Progenitor cell of endocrine pancreas (in vitro differentiated cells): ENCODE measurements around the gene EPX. TPM values are rescaled to one million over a fixed set of nuclear protein-coding genes. Genes with fewer than 3 reads are reported as not detected.

ENCODE experiments used
- DNase-seq: peaks from one replicate; pipeline ENCODE4 v3.0.0; 2021; ENCODE audit warnings: low spot score; ENCODE audit not compliant: unreplicated experiment
- H3K27ac Mint-ChIP-seq: 2 replicates; pipeline ENCODE4 v1.8.0; 2021; ENCODE audit warnings: mild to moderate bottlenecking, moderate library complexity, mixed read lengths
- H3K27me3 Mint-ChIP-seq: 2 replicates; pipeline ENCODE4 v1.8.0; 2021; ENCODE audit warnings: mixed read lengths
- H3K36me3 Mint-ChIP-seq: 2 replicates; pipeline ENCODE4 v1.8.0; 2022; ENCODE audit warnings: mixed read lengths; ENCODE audit not compliant: insufficient read depth
- H3K4me1 Mint-ChIP-seq: 2 replicates; pipeline ENCODE4 v1.8.0; 2021; ENCODE audit warnings: low read depth, mixed read lengths
- H3K4me3 Mint-ChIP-seq: 2 replicates; pipeline ENCODE4 v1.8.0; 2021; ENCODE audit warnings: low read depth, mild to moderate bottlenecking, moderate library complexity, mixed read lengths
- H3K9me3 Mint-ChIP-seq: 2 replicates; pipeline ENCODE4 v1.8.0; 2021; ENCODE audit warnings: low read depth, mixed read lengths
- CTCF ChIP-seq: fragments of 200-600 bp; sonication (generic); IDR thresholded peaks from one replicate; pipeline ENCODE4 v1.5.0; 2021; ENCODE audit warnings: antibody characterized with exemption, mild to moderate bottlenecking; ENCODE audit not compliant: unreplicated experiment
- total RNA-seq: library from RNA; stranded (reverse); gene quantifications from 2 replicates; pipeline ENCODE4 v1.2.1, GENCODE V29; 2021

The EPX gene
- total RNA-seq, 1 donor from 2014 or later = not detected

- H3K36me3 Mint-ChIP-seq = no peaks in the 10 kb centered on the region
- H3K4me3 Mint-ChIP-seq = no peak within 1 kb of the TSS
- TF ChIP-seq CTCF = no peak
- H3K27me3 Mint-ChIP-seq = peaks cover 87% of the 10 kb centered on the region
- H3K27ac Mint-ChIP-seq = no peak within 1 kb of the TSS
- DNase-seq = no peak
- no peaks in the 10 kb centered on the region for H3K4me1 Mint-ChIP-seq
- H3K9me3 Mint-ChIP-seq = no peaks in the 10 kb centered on the region
Observed at GRCh38 chr17:58238147-58238634, 45.7 kb downstream of the EPX start, which contains the start of gene LPO. Gene LPO (plus strand): TSS chr17:58238584. CDS start chr17:58242980, 4,396 bp downstream.

- Mint-ChIP-seq H3K27me3 (peaks cover 91% of the 10 kb centered on the region), H3K36me3 (no peaks in the 10 kb centered on the region), H3K9me3 (no peaks in the 10 kb centered on the region), H3K27ac (no peak overlapping the region), H3K4me1 (no peaks in the 10 kb centered on the region), H3K4me3 (no peak overlapping the region)
- DNase-seq = no peak
- TF ChIP-seq CTCF = no peak
Observed at GRCh38 chr17:58239987-58240386, 47.5 kb downstream of the EPX start.

GRCh38 chr17:58242171-58242784 lies 49.8 kb downstream of the EPX start:
- peaks cover 89% of the 10 kb centered on the region for H3K27me3 Mint-ChIP-seq
- H3K4me1 Mint-ChIP-seq = no peaks in the 10 kb centered on the region
- DNase-seq = no peak
- no peak for TF ChIP-seq CTCF
- no peak overlapping the region for H3K4me3 Mint-ChIP-seq
- no peaks in the 10 kb centered on the region for H3K9me3 Mint-ChIP-seq
- H3K36me3 Mint-ChIP-seq = no peaks in the 10 kb centered on the region
- no peak overlapping the region for H3K27ac Mint-ChIP-seq

GRCh38 chr17:58244963-58245362 lies 52.4 kb downstream of the EPX start:
- no peaks in the 10 kb centered on the region for H3K36me3 Mint-ChIP-seq
- no peak overlapping the region for H3K4me3 Mint-ChIP-seq
- H3K27ac Mint-ChIP-seq = no peak overlapping the region
- no peaks in the 10 kb centered on the region for H3K9me3 Mint-ChIP-seq
- peaks cover 89% of the 10 kb centered on the region for H3K27me3 Mint-ChIP-seq
- no peak for DNase-seq
- no peak for TF ChIP-seq CTCF
- H3K4me1 Mint-ChIP-seq = no peaks in the 10 kb centered on the region

- no peaks in the 10 kb centered on the region for H3K36me3 Mint-ChIP-seq
- no peak overlapping the region for H3K27ac Mint-ChIP-seq
- peaks cover 89% of the 10 kb centered on the region for H3K27me3 Mint-ChIP-seq
- TF ChIP-seq CTCF = no peak
- no peak for DNase-seq
- H3K9me3 Mint-ChIP-seq = peaks cover 3% of the 10 kb centered on the region
- H3K4me3 Mint-ChIP-seq = no peak overlapping the region
- H3K4me1 Mint-ChIP-seq = no peaks in the 10 kb centered on the region
Observed at GRCh38 chr17:58245428-58246103, 53.0 kb downstream of the EPX start.
